Measurements from ENCODE around the gene METTL8.

- TF ChIP-seq CTCF (IDR thresholded peaks at IDR 0.05; ENCODE audit: insufficient read depth, low read length, poor library complexity, severe bottlenecking) (no peak), EZH2phosphoT487 (conservative IDR thresholded peaks at IDR 0.05; ENCODE audit: low read length) (no peak)
These were observed 71.4 kb downstream of the METTL8 start for GRCh38 chr2:171362396-171362795.
